Measurements from ENCODE around the gene CHORDC1. TPM values are rescaled to one million over a fixed set of nuclear protein-coding genes. Genes with fewer than 3 reads are reported as not detected.

CHORDC1 gene
- total RNA-seq, 4 donors from 2014 or later = 38.1 to 94.7 (median 45.1) TPM

DNA sequence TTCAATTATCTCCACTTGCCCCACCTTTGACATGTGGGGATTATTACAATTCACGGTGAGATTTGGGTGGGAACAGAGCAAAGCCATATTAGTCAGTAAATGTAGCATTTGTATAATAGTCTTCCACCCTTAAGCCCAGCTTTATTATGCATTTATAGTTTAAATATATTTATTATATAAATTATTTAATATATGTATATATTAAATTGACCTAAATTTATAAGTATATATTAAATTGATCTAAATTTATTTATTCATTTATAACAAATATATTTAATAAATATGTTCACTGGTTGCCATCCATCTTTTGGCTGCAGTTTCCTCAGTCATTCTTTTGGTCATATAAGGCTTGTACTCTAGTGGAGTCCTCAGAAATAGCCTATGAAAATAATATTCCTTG is 23.6 kb upstream of the CHORDC1 start:
- TF ChIP-seq, protein P1, sequence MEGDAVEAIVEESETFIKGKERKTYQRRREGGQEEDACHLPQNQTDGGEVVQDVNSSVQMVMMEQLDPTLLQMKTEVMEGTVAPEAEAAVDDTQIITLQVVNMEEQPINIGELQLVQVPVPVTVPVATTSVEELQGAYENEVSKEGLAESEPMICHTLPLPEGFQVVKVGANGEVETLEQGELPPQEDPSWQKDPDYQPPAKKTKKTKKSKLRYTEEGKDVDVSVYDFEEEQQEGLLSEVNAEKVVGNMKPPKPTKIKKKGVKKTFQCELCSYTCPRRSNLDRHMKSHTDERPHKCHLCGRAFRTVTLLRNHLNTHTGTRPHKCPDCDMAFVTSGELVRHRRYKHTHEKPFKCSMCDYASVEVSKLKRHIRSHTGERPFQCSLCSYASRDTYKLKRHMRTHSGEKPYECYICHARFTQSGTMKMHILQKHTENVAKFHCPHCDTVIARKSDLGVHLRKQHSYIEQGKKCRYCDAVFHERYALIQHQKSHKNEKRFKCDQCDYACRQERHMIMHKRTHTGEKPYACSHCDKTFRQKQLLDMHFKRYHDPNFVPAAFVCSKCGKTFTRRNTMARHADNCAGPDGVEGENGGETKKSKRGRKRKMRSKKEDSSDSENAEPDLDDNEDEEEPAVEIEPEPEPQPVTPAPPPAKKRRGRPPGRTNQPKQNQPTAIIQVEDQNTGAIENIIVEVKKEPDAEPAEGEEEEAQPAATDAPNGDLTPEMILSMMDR (IDR thresholded peaks at IDR 0.05; ENCODE audit: low read depth) = no peak

DNA sequence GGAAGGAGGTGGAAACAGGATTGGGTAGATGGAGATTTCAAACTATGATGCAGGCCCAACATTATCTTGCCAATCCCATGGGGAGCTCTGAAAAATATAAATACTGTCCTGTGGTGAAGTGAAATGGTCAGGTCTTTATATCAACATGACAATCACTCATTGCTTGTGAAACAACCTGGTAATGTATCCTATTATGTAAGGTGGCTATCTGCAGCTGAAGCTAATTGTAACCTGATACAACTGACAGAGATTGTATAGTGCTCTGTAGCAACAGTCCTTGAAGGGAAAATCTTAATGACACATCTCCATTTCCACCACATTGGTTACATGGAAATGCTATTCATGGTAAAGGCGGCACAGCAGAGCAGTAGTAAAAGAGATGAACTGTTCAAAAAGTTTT is 20.7 kb upstream of the CHORDC1 start:
- TF ChIP-seq, protein P1 (IDR thresholded peaks at IDR 0.05; ENCODE audit: low read depth) = no peak

DNA sequence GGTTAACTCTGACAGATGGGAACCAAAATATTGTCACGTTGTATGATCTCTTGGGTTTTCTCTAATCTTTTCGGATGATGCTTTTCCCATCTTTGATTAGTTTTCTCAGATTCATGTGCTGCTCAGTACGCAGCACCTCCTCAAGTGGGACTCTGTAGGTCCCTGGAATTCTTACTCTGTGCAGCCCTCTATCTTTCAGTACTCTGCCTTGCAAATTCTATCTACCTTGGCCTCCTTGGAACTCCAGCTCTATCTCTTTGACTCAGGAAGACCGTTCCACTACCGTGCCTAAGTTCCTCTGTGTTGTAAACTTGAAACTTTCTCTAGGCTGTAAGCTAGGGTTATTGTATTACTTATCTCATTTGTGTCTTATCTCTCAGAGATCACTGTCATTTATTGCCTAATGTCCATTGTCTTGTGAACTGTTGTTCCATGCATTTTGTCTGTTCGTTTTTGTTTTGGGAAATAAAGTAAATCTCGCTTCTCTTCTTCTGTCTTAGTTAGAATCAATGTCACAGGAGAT is 20.1 kb upstream of the CHORDC1 start:
- TF ChIP-seq, protein P1 (IDR thresholded peaks at IDR 0.05; ENCODE audit: low read depth) = no peak

DNA sequence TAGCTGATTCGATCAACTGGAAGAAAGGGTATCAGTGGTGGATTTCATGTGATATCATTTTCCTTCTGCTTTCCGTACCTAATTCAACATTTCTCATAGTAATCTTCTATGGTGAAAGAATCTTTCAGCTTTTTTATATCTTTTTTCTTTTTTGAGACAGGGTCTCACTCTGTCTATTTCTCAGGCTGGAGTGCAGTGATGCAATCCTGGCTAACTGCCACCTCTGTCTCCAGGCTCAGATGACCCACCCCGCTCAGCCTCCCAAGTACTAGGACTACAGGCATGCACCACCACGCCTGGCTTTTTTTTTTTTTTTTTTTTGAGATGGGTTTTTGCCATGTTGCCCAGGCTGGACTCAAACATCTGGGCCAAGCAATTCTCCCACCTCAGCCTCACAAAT is 18.6 kb upstream of the CHORDC1 start:
- TF ChIP-seq, protein P1 (IDR thresholded peaks at IDR 0.05; ENCODE audit: low read depth) = no peak

GRCh38 chr11:90237004-90237403 is 14.2 kb upstream of the CHORDC1 start:
- TF ChIP-seq, protein P1 (IDR thresholded peaks at IDR 0.05; ENCODE audit: low read depth) = no peak

DNA sequence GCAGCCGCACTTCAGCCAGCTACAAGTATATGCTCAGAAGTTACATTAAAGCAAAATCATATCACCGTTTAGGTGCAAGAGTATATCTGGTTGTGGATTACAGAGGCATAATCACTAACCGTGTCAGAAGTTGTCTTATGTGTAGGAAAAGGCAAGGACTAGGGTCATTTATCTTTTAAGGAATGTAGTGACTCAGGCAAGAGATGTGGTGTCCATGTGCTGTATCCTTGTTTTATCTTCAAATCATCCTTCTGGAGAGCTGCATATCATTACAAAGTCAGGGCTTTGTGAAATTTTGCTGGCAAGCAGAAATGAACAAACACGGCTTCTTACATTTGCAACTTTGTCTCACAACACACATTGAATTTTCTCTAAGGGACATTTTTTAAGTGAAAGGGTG is 12.7 kb upstream of the CHORDC1 start:
- TF ChIP-seq, protein P1 (IDR thresholded peaks at IDR 0.05; ENCODE audit: low read depth) = no peak

GRCh38 chr11:90234977-90235376 is 12.1 kb upstream of the CHORDC1 start:
- TF ChIP-seq, protein P1 (IDR thresholded peaks at IDR 0.05; ENCODE audit: low read depth) = no peak
